GM19240 (cell line): ENCODE measurements around the gene CBR3.

Experiments used
- DNase-seq: peaks from one replicate; pipeline ENCODE4 v3.0.0; 2011; ENCODE audit warnings: low spot score; ENCODE audit not compliant: insufficient read length

CBR3 gene

GRCh38 chr21:36183144-36183795 lies 48.4 kb downstream of the CBR3 start:
- no peak for DNase-seq

GRCh38 chr21:36184545-36184944 lies 49.7 kb downstream of the CBR3 start:
- no peak for DNase-seq

GRCh38 chr21:36185523-36185922 lies 50.6 kb downstream of the CBR3 start:
- no peak for DNase-seq

GRCh38 chr21:36186081-36186480 lies 51.2 kb downstream of the CBR3 start:
- no peak for DNase-seq

- no peak for DNase-seq
Measured at GRCh38 chr21:36186506-36187399, 51.9 kb downstream of the CBR3 start.

- no peak for DNase-seq
Measured at GRCh38 chr21:36188081-36188681, 53.3 kb downstream of the CBR3 start.

- DNase-seq = no peak
Measured at GRCh38 chr21:36188937-36189336, 54.1 kb downstream of the CBR3 start.

- no peak for DNase-seq
Measured at GRCh38 chr21:36190736-36191135, 55.9 kb downstream of the CBR3 start.

GRCh38 chr21:36193200-36193599 lies 58.3 kb downstream of the CBR3 start:
- no peak for DNase-seq

- no peak for DNase-seq
Measured at GRCh38 chr21:36194024-36194423, 59.1 kb downstream of the CBR3 start.

- no peak for DNase-seq
Measured at GRCh38 chr21:36195613-36196012, 60.7 kb downstream of the CBR3 start.
